ENCODE measurements around the gene IL23A. TPM values are rescaled to one million over a fixed set of nuclear protein-coding genes. Genes with fewer than 3 reads are reported as not detected.

IL23A gene
- total and polyA plus RNA-seq, 12 donors = 0.20 to 0.57 (median 0.41) TPM; not detected in 6

DNA sequence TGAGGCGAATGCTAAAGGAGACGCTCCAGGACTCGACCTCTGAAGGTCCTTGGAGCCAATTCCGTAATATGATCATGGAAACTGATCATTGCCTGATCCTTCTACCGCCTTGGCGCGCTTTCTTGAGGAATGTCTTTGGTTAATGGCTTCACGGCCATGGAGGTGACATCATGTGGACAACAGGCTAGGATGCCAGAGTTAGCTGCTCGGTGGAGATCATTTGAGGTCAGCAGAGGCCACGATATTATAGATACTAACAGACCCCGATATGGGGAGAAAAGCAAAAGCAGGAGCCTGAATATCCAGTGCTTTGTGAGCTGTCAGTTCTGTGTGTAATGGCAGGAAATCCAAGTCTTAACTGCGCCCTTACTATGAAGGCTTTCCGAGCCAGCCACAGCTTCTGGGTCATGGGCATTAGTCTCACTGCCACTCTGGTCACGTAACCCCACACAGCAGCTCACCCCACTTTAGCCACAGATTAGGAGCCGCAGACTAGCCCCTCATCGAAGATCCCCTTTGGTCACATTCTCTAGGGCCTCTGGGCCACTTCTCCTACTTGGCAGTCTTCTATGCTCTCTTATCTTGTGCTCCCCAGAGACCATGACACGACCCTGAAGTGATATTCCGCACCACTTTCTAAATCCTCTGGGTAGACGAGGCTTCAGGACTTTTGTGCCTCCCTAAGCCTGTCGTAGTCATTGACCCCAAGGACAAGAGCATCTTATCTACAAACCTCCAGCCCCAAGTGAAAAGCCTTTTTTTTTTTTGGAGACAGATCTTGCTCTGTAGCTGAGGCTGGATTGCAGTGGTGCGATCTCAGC is 37.8 kb upstream of the IL23A start:
- TF ChIP-seq, protein P1, sequence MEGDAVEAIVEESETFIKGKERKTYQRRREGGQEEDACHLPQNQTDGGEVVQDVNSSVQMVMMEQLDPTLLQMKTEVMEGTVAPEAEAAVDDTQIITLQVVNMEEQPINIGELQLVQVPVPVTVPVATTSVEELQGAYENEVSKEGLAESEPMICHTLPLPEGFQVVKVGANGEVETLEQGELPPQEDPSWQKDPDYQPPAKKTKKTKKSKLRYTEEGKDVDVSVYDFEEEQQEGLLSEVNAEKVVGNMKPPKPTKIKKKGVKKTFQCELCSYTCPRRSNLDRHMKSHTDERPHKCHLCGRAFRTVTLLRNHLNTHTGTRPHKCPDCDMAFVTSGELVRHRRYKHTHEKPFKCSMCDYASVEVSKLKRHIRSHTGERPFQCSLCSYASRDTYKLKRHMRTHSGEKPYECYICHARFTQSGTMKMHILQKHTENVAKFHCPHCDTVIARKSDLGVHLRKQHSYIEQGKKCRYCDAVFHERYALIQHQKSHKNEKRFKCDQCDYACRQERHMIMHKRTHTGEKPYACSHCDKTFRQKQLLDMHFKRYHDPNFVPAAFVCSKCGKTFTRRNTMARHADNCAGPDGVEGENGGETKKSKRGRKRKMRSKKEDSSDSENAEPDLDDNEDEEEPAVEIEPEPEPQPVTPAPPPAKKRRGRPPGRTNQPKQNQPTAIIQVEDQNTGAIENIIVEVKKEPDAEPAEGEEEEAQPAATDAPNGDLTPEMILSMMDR (IDR thresholded peaks at IDR 0.05) = no peak
- intact Hi-C loops (cut with DNase I) = loop anchor here in 2 of 10 donors (2.0 kb wide), 2 partner anchors 16 to 34 kb away; partner anchors contain the start of gene COQ10A (in 2 of the 2)
- DNase-seq = no peak

DNA sequence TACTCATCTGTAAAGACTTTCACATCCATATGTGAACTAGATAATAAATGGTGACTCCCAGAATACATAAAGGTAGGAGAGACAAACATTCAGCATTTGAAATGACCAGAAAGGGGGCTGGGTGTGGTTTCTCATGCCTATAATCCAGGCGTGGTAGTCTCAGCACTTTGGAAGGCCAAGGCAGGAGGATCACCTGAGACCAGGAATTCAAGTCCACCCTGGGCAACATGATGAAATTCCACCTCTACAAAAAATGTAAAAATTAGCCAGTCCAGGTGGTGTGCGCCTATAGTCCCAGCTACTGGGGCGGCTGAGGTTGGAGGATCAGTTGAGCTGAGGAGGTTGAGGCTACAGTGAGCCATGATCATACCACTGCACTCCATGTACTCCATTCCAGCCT is 34.4 kb upstream of the IL23A start:
- Histone ChIP-seq H3K4me1 (peaks cover 8 to 31% (median 24%) of the 10 kb centered on the region in 9 donors), H3K27ac (no peak overlapping the region), H3K4me3 (no peak overlapping the region), H3K27me3 (no peaks in the 10 kb centered on the region), H3K36me3 (peaks cover 0 to 62% (median 20%) of the 10 kb centered on the region in 9 donors), H3K9me3 (no peaks in the 10 kb centered on the region)
- intact Hi-C loops (cut with DNase I) = no loop called here
- ATAC-seq (no peak), DNase-seq (no peak)
- TF ChIP-seq, protein P1 (IDR thresholded peaks at IDR 0.05) = no peak
- 96 to 99% methylated on average over 3 of the region's 3 CpGs for WGBS, 2 donors

More for the DNA sequence above, 37.8 kb upstream of the IL23A start:
- H3K4me1 ChIP-seq = peaks cover 19 to 66% (median 57%) of the 10 kb centered on the region in 9 donors
- peak overlapping the region; percentile 87 to 100 (median 96) for H3K27ac ChIP-seq
- ATAC-seq = peak; percentile 3 to 29 (median 18)
- H3K4me3 ChIP-seq = peak overlapping the region; percentile 23 to 99 (median 84)
- peaks cover 0 to 56% (median 4%) of the 10 kb centered on the region in 9 donors for H3K36me3 ChIP-seq
- 23 to 27% methylated on average over 21 of the region's 21 CpGs for WGBS, 2 donors
- H3K27me3 ChIP-seq = no peaks in the 10 kb centered on the region
- H3K9me3 ChIP-seq = no peaks in the 10 kb centered on the region

DNA sequence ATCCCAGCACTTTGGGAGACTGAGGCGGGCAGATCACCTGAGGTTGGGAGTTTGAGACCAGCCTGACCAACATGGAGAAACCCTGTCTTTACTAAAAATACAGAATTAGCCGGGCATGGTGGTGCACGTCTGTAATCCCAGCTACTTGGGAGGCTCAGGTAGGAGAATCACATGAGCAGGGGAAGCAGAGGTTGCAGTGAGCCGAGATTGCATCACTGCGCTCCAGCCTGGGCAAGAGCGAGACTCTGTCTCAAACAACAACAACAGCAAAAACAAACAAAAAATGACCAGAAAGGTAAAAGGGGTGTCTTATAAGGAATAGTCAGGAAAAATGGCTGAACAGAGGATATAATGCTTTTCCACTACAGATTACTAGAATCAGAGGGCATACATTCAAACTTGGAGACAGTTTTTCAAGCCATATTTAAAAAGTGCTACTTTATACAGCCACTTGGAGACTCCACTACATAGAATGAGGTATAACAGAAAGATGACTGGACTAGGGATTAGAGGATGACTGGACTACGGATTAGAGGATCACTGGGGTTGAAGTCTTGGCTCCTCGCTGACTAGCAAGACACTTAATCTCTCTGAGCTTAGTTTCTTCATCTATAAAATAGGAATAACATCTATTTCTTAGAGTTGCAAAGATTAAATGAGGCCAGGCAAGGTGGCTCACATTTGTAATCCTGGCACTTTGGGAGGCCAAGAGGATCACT is 33.7 kb upstream of the IL23A start:
- intact Hi-C loops (cut with DNase I) = no loop called here
- Histone ChIP-seq H3K4me1 (peaks cover 8 to 27% (median 23%) of the 10 kb centered on the region in 9 donors), H3K27me3 (no peaks in the 10 kb centered on the region), H3K36me3 (peaks cover 0 to 70% (median 20%) of the 10 kb centered on the region in 9 donors), H3K4me3 (no peak overlapping the region), H3K9me3 (no peaks in the 10 kb centered on the region), H3K27ac (no peak overlapping the region)
- DNase-seq (no peak), ATAC-seq (no peak)
- whole genome bisulfite sequencing, 2 donors = 92 to 93% methylated on average over 8 of the region's 8 CpGs
- TF ChIP-seq, protein P1 (IDR thresholded peaks at IDR 0.05) = no peak

DNA sequence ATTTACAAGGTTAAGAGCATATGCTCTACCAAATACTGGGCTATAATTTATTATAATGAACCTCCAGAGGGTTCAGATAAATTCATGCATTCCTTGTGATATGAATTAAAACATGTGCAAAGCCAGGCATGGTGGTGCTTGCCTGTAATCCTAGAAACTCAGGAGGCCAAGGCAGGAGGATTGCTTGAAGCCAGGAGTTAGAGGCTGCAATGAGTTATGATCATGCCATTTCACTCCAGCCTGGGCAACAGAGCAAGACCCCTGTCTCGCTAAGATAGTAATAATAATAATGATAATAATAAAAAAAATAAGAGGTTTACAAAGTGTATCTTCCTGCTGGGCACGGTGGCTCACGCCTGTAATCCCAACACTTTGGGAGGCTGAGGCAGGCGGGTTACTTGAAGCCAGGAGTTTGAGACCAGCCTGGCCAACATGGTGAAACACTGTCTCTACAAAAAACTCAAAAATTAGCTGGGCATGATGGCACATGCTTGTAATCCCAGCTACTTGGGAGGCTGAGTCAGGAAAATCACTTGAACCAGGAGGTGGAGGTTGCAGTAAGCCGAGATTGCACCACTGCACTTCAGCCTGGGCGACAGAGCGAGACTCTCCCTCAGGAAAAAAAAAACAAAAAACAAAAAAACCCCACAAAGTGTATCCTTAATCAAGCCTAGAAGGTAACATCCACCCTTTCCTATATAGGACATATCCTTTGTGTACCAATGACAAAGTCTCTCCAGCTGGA is 31.3 kb upstream of the IL23A start:
- Histone ChIP-seq H3K4me3 (no peak overlapping the region), H3K4me1 (peaks cover 0 to 9% (median 5%) of the 10 kb centered on the region in 9 donors), H3K36me3 (peaks cover 0 to 93% (median 22%) of the 10 kb centered on the region in 9 donors), H3K9me3 (no peaks in the 10 kb centered on the region), H3K27me3 (no peaks in the 10 kb centered on the region), H3K27ac (no peak overlapping the region)
- DNase-seq (no peak), ATAC-seq (no peak)
- intact Hi-C loops (cut with DNase I) = no loop called here
- TF ChIP-seq, protein P1 (IDR thresholded peaks at IDR 0.05) = no peak
- WGBS, 2 donors = 96 to 99% methylated on average over 7 of the region's 7 CpGs

Data from heart right ventricle (tissue), 16 donors.